H1 (cell line): ENCODE results near the gene MEN1. TPM values are rescaled to one million over a fixed set of nuclear protein-coding genes. Genes with fewer than 3 reads are reported as not detected.

ENCODE experiments used
- BACH1 ChIP-seq: IDR thresholded peaks from 2 replicates; pipeline ENCODE4 v1.6.1; 2012; ENCODE audit warnings: low read length, improper control_type of control experiment
- CBX5 ChIP-seq: fragments of 300-800, 300-1000 bp; sonication (generic); IDR thresholded peaks from 2 replicates; pipeline ENCODE4 v1.7.1; 2016; ENCODE audit warnings: antibody characterized with exemption, low read length, low read depth
- CHD7 ChIP-seq: fragments of 300-600 bp; sonication (generic); IDR thresholded peaks from 2 replicates; pipeline ENCODE4 v1.7.1; 2012; ENCODE audit warnings: low read length, moderate library complexity, mild to moderate bottlenecking, inconsistent platforms; ENCODE audit not compliant: insufficient replicate concordance
- HDAC6 ChIP-seq: IDR thresholded peaks from one replicate; pipeline ENCODE4 v1.7.1; 2012; ENCODE audit warnings: low read depth, mild to moderate bottlenecking, inconsistent platforms, low read length, moderate library complexity
- MAX ChIP-seq: IDR thresholded peaks from 2 replicates; pipeline ENCODE4 v1.6.1; 2012; ENCODE audit warnings: inconsistent platforms
- NANOG ChIP-seq: IDR thresholded peaks from 2 replicates; pipeline ENCODE4 v1.6.1; 2011; ENCODE audit warnings: low read length, low read depth, mild to moderate bottlenecking, inconsistent platforms; ENCODE audit not compliant: insufficient read depth, poor library complexity, severe bottlenecking
- RAD21 ChIP-seq, 2 experiments: IDR thresholded peaks in 1 of 2; conservative IDR thresholded peaks in 1 of 2; 2 replicates each; pipeline ENCODE4 v1.6.1; 2011; ENCODE audit warnings: low read depth in 2 of 2, low read length in 2 of 2, improper control_type of control experiment in 1 of 2, inconsistent platforms in 1 of 2, mild to moderate bottlenecking in 1 of 2, moderate library complexity in 1 of 2
- RBBP5 ChIP-seq: IDR thresholded peaks from 2 replicates; pipeline ENCODE4 v1.7.1; 2012; ENCODE audit warnings: low read depth, mild to moderate bottlenecking, inconsistent platforms, low read length, moderate library complexity, borderline replicate concordance
- polyA plus RNA-seq, 7 experiments: library from polyadenylated mRNA; depleted of rRNA in 3 of 7; stranded (reverse) in 5 of 7; unstranded in 2 of 7; fragments of >200 nt in 5 of 7; fragments of 200-250 nt in 2 of 7; gene quantifications; 1 replicate in 5 of 7; 2 replicates in 1 of 7; 4 replicates in 1 of 7; pipeline versions ENCODE4 v1.2.1 to v1.2.3, GENCODE V29; 2011 to 2013; ENCODE audit warnings: missing spikeins in 2 of 7, mixed read lengths in 2 of 7
- total RNA-seq: library from RNA; stranded (reverse); fragmentation: NEBNext Ultra II Directional; extraction: Animal tissue kit (Norgen Biotek cat#: 25700); gene quantifications from 2 replicates; pipeline ENCODE4 v1.2.1, GENCODE V29; 2021

Gene MEN1
- total and polyA plus RNA-seq, 2 of the 8 experiments (the other 6 are each of a cell fraction or from before 2014, with no cell fraction given) = 47.2 to 56.3 TPM

GRCh38 chr11:64799256-64799622 is 11.1 kb downstream of the MEN1 start (continued):
- TF ChIP-seq CHD7 (no peak), RBBP5 (no peak), CBX5 (no peak), HDAC6 (no peak), RAD21 (IDR thresholded peaks at IDR 0.05 in 1 of 2, conservative IDR thresholded peaks at IDR 0.05 in 1 of 2; ENCODE audit: low read depth in 2 of 2, low read length in 2 of 2) (no peak), BACH1 (no peak), MAX (no peak), NANOG (no peak)
